HCT116 (cell line): ENCODE data around the gene PCDHGC4. TPM values are rescaled to one million over a fixed set of nuclear protein-coding genes. Genes with fewer than 3 reads are reported as not detected.

Experiments used
- ATAC-seq: fragments of 200-7000 bp; cut with Tn5 transposase; 2 replicates; pipeline ENCODE4 v1.9.1; 2020; ENCODE audit warnings: mild to moderate bottlenecking, moderate library complexity
- BruUV-seq: library from RNA; stranded (reverse); fragments of 400-500 nt; replicated peaks from 2 replicates; lab custom pipeline; 2021; lab: Mats Ljungman, UMichigan
- CTCF ChIA-PET: fragments of 300-600 bp; sonication (Branson Sonifier 250); formaldehyde crosslinking; loops from one replicate; lab custom pipeline; 2021; ENCODE audit warnings: antibody characterized with exemption; lab: Charles Lee
- POLR2A ChIA-PET: fragments of 300-600, 350-600 bp; sonication (Branson Sonifier 250); formaldehyde crosslinking; loops from one replicate; lab custom pipeline; 2021; ENCODE audit warnings: antibody characterized with exemption; lab: Charles Lee
- RAD21 ChIA-PET, 2 experiments: fragments of 300-600 bp; sonication (Branson Sonifier 250); formaldehyde crosslinking; loops; one replicate each; lab custom pipeline; 2023; ENCODE audit warnings: low total read pairs in 2 of 2; ENCODE audit not compliant: uncharacterized antibody in 2 of 2, unreplicated experiment in 2 of 2, low non-redundant PET in 1 of 2; lab: Charles Lee
- DNase-seq: peaks from one replicate; pipeline ENCODE4 v3.0.0-alpha.2; 2010; ENCODE audit warnings: low read depth, low spot score
- H2AFZ ChIP-seq: fragments of 200-600 bp; shearing (Covaris generic), sonication (generic); 2 replicates; pipeline ENCODE4 v1.6.1; 2017; ENCODE audit warnings: low read depth, mixed run types, mixed read lengths, antibody characterized with exemption, low read length; ENCODE audit not compliant: poor library complexity, severe bottlenecking
- H3K27ac ChIP-seq: 2 replicates; pipeline ENCODE4 v1.5.1; 2012; ENCODE audit warnings: low read depth, low read length
- H3K27me3 ChIP-seq: fragments of 200-600 bp; sonication (generic); 2 replicates; pipeline ENCODE4 v1.6.1; 2016; ENCODE audit warnings: mixed run types, low read length, mixed read lengths; ENCODE audit not compliant: insufficient read depth
- H3K36me3 ChIP-seq, 2 experiments: fragments of 200-500 bp in 1 of 2; fragments of 200-600 bp in 1 of 2; sonication (Bioruptor generic) in 1 of 2; sonication (generic) in 1 of 2; 2 replicates each; pipeline versions ENCODE4 v1.5.1 to v1.6.1; 2014 to 2016; ENCODE audit warnings: low read length in 2 of 2, inconsistent platforms in 1 of 2, mixed read lengths in 1 of 2, mixed run types in 1 of 2; ENCODE audit not compliant: insufficient read depth in 2 of 2, control insufficient read depth in 1 of 2
- H3K4me1 ChIP-seq, 2 experiments: fragments of 200-600 bp in 1 of 2; sonication (generic) in 1 of 2; 2 replicates each; pipeline versions ENCODE4 v1.5.1 to v1.6.1; 2012 to 2017; ENCODE audit warnings: low read length in 2 of 2, inconsistent platforms in 1 of 2, mild to moderate bottlenecking in 1 of 2, mixed read lengths in 1 of 2, mixed run types in 1 of 2, moderate library complexity in 1 of 2; ENCODE audit not compliant: insufficient read depth in 2 of 2, control insufficient read depth in 1 of 2
- H3K4me2 ChIP-seq: fragments of 200-600 bp; sonication (generic); 2 replicates; pipeline ENCODE4 v1.6.1; 2017; ENCODE audit warnings: mixed run types, low read length, mixed read lengths
- H3K4me3 ChIP-seq, 2 experiments: fragments of 200-600 bp in 1 of 2; sonication (generic) in 1 of 2; replicated peaks in 1 of 2; 2 replicates each; pipeline ENCODE4 v1.5.1; 2011 to 2016; ENCODE audit warnings: low read length in 2 of 2, control low read depth in 1 of 2, low read depth in 1 of 2, mild to moderate bottlenecking in 1 of 2, mixed read lengths in 1 of 2, mixed run types in 1 of 2
- H3K79me2 ChIP-seq: fragments of 200-600 bp; sonication (generic); 2 replicates; pipeline ENCODE4 v1.6.1; 2017; ENCODE audit warnings: mild to moderate bottlenecking, mixed run types, low read length, moderate library complexity, mixed read lengths; ENCODE audit not compliant: insufficient read depth
- H3K9ac ChIP-seq: fragments of 200-600 bp; sonication (generic); 2 replicates; pipeline ENCODE4 v1.6.1; 2016; ENCODE audit warnings: low read length, mixed read lengths
- H3K9me2 ChIP-seq: fragments of 200-600 bp; sonication (generic), shearing (Covaris generic); 2 replicates; pipeline ENCODE4 v1.6.1; 2017; ENCODE audit warnings: mixed run types, mild to moderate bottlenecking, moderate library complexity; ENCODE audit not compliant: insufficient read depth
- H3K9me3 ChIP-seq, 2 experiments: fragments of 200-500 bp in 1 of 2; fragments of 200-600 bp in 1 of 2; sonication (Bioruptor generic) in 1 of 2; sonication (generic) in 1 of 2; 2 replicates each; pipeline ENCODE4 v1.6.1; 2014 to 2017; ENCODE audit warnings: low read length in 2 of 2, mixed read lengths in 2 of 2, inconsistent platforms in 1 of 2, low read depth in 1 of 2, mild to moderate bottlenecking in 1 of 2, mixed run types in 1 of 2, moderate library complexity in 1 of 2; ENCODE audit not compliant: control insufficient read depth in 1 of 2, insufficient read depth in 1 of 2
- H4K20me1 ChIP-seq: fragments of 200-600 bp; sonication (generic), shearing (Covaris generic); 2 replicates; pipeline ENCODE4 v1.6.1; 2017; ENCODE audit warnings: mixed run types, mild to moderate bottlenecking, moderate library complexity; ENCODE audit not compliant: insufficient read depth
- CEBPB ChIP-seq: IDR thresholded peaks from 2 replicates; pipeline ENCODE4 v1.6.1; 2012; ENCODE audit warnings: low read depth
- POLR2A ChIP-seq: IDR thresholded peaks from 2 replicates; pipeline ENCODE4 v1.7.0; 2011; ENCODE audit warnings: borderline replicate concordance; ENCODE audit not compliant: insufficient read depth, insufficient read length; ENCODE audit errors: extremely low read depth
- POLR2AphosphoS5 ChIP-seq: IDR thresholded peaks from 2 replicates; pipeline ENCODE4 v1.6.1; 2011; ENCODE audit warnings: mild to moderate bottlenecking, low read depth, low read length, moderate library complexity
- RAD21 ChIP-seq: IDR thresholded peaks from 2 replicates; pipeline ENCODE4 v1.6.1; 2012; ENCODE audit warnings: low read depth, mild to moderate bottlenecking
- TCF7L2 ChIP-seq: IDR thresholded peaks from 2 replicates; pipeline ENCODE4 v1.7.0; 2011; ENCODE audit warnings: borderline replicate concordance, inconsistent platforms; ENCODE audit not compliant: insufficient read depth, insufficient read length; ENCODE audit errors: extremely low read depth
- intact Hi-C: fragments of 100-400 bp; cut with micrococcal nuclease; formaldehyde crosslinking; loops from 2 replicates; pipeline ENCODE4 v1.10.0; 2022
- total RNA-seq: library from RNA; stranded (reverse); gene quantifications from one replicate; pipeline ENCODE4 v1.2.1, GENCODE V29; 2021; ENCODE audit not compliant: unreplicated experiment
- TF ChIP-seq, protein P1 (sequence below): IDR thresholded peaks from 2 replicates; pipeline ENCODE4 v1.6.1; 2011; ENCODE audit warnings: mild to moderate bottlenecking, low read length, moderate library complexity; ENCODE audit not compliant: insufficient replicate concordance; ENCODE audit errors: extremely low read depth
- TF ChIP-seq, protein P2 (sequence below): IDR thresholded peaks from 2 replicates; pipeline ENCODE4 v1.6.1; 2012

PCDHGC4 gene
- total RNA-seq, 1 experiment from 2014 or later, result 0.05 TPM

DNA sequence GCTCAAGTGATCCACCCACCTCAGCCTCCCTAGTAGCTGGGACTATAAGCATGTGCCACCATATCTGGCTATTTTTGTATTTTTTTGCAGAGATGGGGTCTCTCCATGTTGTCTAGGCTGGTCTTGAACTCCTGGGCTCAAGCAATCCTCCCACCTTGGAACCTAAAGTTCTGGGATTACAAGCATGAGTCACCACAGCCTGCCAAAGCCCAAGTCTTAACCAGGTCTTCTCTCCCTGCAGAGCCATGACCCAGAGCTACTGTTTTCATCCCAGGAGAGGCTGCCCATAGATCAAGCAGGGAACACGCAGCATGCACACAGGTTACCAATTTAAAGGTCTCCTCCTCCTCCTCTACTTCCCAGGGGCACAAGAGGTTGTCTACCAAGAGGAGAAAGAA lies 33.8 kb downstream of the PCDHGC4 start:
- CTCF ChIA-PET, result no interaction called here
- no peak overlapping the region for H3K9ac ChIP-seq
- intact Hi-C loops, result loop anchor here (5.0 kb wide), 1 partner anchor 791 kb away; no protein-coding TSS in a partner anchor
- H3K27ac ChIP-seq, result no peak overlapping the region
- no peaks in the 10 kb centered on the region for H3K9me3 ChIP-seq
- H2AFZ ChIP-seq, result no peak overlapping the region
- no peak for TF ChIP-seq RAD21
- TF ChIP-seq POLR2A, result no peak
- TF ChIP-seq, protein P1, sequence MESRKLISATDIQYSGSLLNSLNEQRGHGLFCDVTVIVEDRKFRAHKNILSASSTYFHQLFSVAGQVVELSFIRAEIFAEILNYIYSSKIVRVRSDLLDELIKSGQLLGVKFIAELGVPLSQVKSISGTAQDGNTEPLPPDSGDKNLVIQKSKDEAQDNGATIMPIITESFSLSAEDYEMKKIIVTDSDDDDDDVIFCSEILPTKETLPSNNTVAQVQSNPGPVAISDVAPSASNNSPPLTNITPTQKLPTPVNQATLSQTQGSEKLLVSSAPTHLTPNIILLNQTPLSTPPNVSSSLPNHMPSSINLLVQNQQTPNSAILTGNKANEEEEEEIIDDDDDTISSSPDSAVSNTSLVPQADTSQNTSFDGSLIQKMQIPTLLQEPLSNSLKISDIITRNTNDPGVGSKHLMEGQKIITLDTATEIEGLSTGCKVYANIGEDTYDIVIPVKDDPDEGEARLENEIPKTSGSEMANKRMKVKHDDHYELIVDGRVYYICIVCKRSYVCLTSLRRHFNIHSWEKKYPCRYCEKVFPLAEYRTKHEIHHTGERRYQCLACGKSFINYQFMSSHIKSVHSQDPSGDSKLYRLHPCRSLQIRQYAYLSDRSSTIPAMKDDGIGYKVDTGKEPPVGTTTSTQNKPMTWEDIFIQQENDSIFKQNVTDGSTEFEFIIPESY, result no peak
- TF ChIP-seq CEBPB, result no peak
- TF ChIP-seq, protein P2, sequence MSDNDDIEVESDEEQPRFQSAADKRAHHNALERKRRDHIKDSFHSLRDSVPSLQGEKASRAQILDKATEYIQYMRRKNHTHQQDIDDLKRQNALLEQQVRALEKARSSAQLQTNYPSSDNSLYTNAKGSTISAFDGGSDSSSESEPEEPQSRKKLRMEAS, result no peak
- TF ChIP-seq TCF7L2, result no peak
- no peak for TF ChIP-seq POLR2AphosphoS5
- POLR2A ChIA-PET, result no interaction called here
- ATAC-seq, result no peak
- DNase-seq, result no peak
- H3K9me2 ChIP-seq, result no peaks in the 10 kb centered on the region
- H3K4me3 ChIP-seq, result no peak overlapping the region
- peaks cover 9% of the 10 kb centered on the region; the same call in 1 of the 2 replicates for H3K79me2 ChIP-seq
- H3K36me3 ChIP-seq, result peaks cover 6 to 44% of the 10 kb centered on the region in 2 experiments; a peak in 2 of 4 replicates
- H3K4me1 ChIP-seq, result peaks cover 36 to 61% of the 10 kb centered on the region in 2 experiments
- H4K20me1 ChIP-seq, result no peaks in the 10 kb centered on the region
- RAD21 ChIA-PET, result no interaction called here
- BruUV-seq, result no TSS peak
- H3K27me3 ChIP-seq, result no peaks in the 10 kb centered on the region
- H3K4me2 ChIP-seq, result no peak overlapping the region
